ENCODE measurements around the gene SF3B6. TPM values are rescaled to one million over a fixed set of nuclear protein-coding genes. Genes with fewer than 3 reads are reported as not detected.
A peak's percentile ranks its signal among the peaks of the same experiment; 100 is the strongest.

SF3B6 gene
- total and polyA plus RNA-seq, 9 of the 15 experiments (the other 6 are each of a cell fraction or from before 2014, with no cell fraction given) = 146 to 591 (median 295) TPM

DNA sequence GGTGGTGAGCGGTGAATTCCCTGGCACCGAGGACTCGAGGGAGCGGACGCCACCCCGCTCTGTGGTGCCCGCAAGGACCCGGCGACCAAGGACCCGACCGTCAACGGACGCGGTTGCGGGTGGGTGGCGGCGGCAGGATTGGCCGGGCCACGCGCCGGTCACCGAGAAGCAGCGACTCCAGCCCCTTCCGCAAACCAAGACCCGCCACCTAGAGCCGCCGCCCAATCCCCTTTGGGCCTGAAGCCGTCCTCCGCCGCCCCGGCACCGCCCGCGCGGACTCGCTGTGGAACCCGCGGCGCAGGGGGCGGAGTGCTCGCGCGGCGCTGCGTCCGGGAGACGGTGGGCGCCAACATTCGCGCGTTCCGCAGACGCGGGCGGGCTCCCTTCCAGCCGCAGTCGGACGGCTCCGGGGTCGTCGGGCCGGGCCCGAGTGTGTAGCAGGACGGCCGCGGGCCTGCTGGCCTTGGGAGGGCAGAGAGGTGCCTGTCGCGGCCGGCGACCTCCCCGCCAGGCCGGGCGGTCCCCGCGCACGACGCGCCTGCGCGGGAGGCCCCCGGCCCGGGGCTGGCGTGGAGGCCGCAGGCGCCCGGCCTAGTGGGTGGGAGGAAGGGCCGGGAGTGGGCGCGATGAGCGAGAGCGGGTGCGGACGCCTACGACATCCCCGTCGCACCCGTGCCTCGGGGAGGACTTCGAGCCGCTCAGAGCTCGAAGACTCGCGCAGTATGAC lies 47.2 kb upstream of the SF3B6 start, which contains the start of the genes FAM228B and PFN4 (continued):
- TF ChIP-seq CREB3 (tag; conservative IDR thresholded peaks at IDR 0.05; ENCODE audit: low read depth) (no peak), ILK (tag; IDR thresholded peaks at IDR 0.05; ENCODE audit: borderline replicate concordance, low read depth) (no peak), NR0B1 (IDR thresholded peaks at IDR 0.05; ENCODE audit: partially characterized antibody) (no peak), ZNF184 (CRISPR knock-in tag; IDR thresholded peaks at IDR 0.05) (no peak), YBX1 (IDR thresholded peaks at IDR 0.05) (no peak), SAP30 (IDR thresholded peaks at IDR 0.05; ENCODE audit: borderline replicate concordance, insufficient read depth, low read depth, low read length, poor library complexity, severe bottlenecking) (no peak), SETDB1 (IDR thresholded peaks at IDR 0.05; ENCODE audit: low read length) (no peak), CCNT2 (IDR thresholded peaks at IDR 0.05; ENCODE audit: borderline replicate concordance, extremely low read depth, insufficient read length, low read depth, low read length) (peak; percentile 69), SAFB (IDR thresholded peaks at IDR 0.05; ENCODE audit: borderline replicate concordance, low read depth, low read length) (peak; percentile 96), ZNF695 (CRISPR knock-in tag; IDR thresholded peaks at IDR 0.05) (no peak), KAT8 (IDR thresholded peaks at IDR 0.05; ENCODE audit: low read depth) (no peak), ATF4 (CRISPR knock-in tag; IDR thresholded peaks at IDR 0.05) (no peak), DMBX1 (CRISPR knock-in tag; IDR thresholded peaks at IDR 0.05; ENCODE audit: borderline replicate concordance) (peak; percentile 29; the same call in 1 of the 2 replicates)
- TF ChIP-seq, protein P1, sequence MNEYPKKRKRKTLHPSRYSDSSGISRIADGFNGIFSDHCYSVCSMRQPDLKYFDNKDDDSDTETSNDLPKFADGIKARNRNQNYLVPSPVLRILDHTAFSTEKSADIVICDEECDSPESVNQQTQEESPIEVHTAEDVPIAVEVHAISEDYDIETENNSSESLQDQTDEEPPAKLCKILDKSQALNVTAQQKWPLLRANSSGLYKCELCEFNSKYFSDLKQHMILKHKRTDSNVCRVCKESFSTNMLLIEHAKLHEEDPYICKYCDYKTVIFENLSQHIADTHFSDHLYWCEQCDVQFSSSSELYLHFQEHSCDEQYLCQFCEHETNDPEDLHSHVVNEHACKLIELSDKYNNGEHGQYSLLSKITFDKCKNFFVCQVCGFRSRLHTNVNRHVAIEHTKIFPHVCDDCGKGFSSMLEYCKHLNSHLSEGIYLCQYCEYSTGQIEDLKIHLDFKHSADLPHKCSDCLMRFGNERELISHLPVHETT (CRISPR knock-in tag; conservative IDR thresholded peaks at IDR 0.05 in 1 of 2, IDR thresholded peaks at IDR 0.05 in 1 of 2) = peak in 1 of 2 experiments; percentile 58; a peak in 1 of 4 replicates
- TF ChIP-seq, protein P2, sequence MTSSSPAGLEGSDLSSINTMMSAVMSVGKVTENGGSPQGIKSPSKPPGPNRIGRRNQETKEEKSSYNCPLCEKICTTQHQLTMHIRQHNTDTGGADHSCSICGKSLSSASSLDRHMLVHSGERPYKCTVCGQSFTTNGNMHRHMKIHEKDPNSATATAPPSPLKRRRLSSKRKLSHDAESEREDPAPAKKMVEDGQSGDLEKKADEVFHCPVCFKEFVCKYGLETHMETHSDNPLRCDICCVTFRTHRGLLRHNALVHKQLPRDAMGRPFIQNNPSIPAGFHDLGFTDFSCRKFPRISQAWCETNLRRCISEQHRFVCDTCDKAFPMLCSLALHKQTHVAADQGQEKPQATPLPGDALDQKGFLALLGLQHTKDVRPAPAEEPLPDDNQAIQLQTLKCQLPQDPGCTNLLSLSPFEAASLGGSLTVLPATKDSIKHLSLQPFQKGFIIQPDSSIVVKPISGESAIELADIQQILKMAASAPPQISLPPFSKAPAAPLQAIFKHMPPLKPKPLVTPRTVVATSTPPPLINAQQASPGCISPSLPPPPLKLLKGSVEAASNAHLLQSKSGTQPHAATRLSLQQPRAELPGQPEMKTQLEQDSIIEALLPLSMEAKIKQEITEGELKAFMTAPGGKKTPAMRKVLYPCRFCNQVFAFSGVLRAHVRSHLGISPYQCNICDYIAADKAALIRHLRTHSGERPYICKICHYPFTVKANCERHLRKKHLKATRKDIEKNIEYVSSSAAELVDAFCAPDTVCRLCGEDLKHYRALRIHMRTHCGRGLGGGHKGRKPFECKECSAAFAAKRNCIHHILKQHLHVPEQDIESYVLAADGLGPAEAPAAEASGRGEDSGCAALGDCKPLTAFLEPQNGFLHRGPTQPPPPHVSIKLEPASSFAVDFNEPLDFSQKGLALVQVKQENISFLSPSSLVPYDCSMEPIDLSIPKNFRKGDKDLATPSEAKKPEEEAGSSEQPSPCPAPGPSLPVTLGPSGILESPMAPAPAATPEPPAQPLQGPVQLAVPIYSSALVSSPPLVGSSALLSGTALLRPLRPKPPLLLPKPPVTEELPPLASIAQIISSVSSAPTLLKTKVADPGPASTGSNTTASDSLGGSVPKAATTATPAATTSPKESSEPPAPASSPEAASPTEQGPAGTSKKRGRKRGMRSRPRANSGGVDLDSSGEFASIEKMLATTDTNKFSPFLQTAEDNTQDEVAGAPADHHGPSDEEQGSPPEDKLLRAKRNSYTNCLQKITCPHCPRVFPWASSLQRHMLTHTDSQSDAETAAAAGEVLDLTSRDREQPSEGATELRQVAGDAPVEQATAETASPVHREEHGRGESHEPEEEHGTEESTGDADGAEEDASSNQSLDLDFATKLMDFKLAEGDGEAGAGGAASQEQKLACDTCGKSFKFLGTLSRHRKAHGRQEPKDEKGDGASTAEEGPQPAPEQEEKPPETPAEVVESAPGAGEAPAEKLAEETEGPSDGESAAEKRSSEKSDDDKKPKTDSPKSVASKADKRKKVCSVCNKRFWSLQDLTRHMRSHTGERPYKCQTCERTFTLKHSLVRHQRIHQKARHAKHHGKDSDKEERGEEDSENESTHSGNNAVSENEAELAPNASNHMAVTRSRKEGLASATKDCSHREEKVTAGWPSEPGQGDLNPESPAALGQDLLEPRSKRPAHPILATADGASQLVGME (CRISPR knock-in tag; IDR thresholded peaks at IDR 0.05) = no peak

Measured in K562 (cell line).